Progenitor cell of endocrine pancreas (in vitro differentiated cells): ENCODE results near the gene SEC22A. TPM values are rescaled to one million over a fixed set of nuclear protein-coding genes. Genes with fewer than 3 reads are reported as not detected.

Experiments used
- DNase-seq: peaks from one replicate; pipeline ENCODE4 v3.0.0; 2021; ENCODE audit warnings: low spot score; ENCODE audit not compliant: unreplicated experiment
- H3K27ac Mint-ChIP-seq: 2 replicates; pipeline ENCODE4 v1.8.0; 2021; ENCODE audit warnings: mild to moderate bottlenecking, moderate library complexity, mixed read lengths
- H3K27me3 Mint-ChIP-seq: 2 replicates; pipeline ENCODE4 v1.8.0; 2021; ENCODE audit warnings: mixed read lengths
- H3K36me3 Mint-ChIP-seq: 2 replicates; pipeline ENCODE4 v1.8.0; 2022; ENCODE audit warnings: mixed read lengths; ENCODE audit not compliant: insufficient read depth
- H3K4me1 Mint-ChIP-seq: 2 replicates; pipeline ENCODE4 v1.8.0; 2021; ENCODE audit warnings: low read depth, mixed read lengths
- H3K4me3 Mint-ChIP-seq: 2 replicates; pipeline ENCODE4 v1.8.0; 2021; ENCODE audit warnings: low read depth, mild to moderate bottlenecking, moderate library complexity, mixed read lengths
- H3K9me3 Mint-ChIP-seq: 2 replicates; pipeline ENCODE4 v1.8.0; 2021; ENCODE audit warnings: low read depth, mixed read lengths
- CTCF ChIP-seq: fragments of 200-600 bp; sonication (generic); IDR thresholded peaks from one replicate; pipeline ENCODE4 v1.5.0; 2021; ENCODE audit warnings: antibody characterized with exemption, mild to moderate bottlenecking; ENCODE audit not compliant: unreplicated experiment
- total RNA-seq: library from RNA; stranded (reverse); gene quantifications from 2 replicates; pipeline ENCODE4 v1.2.1, GENCODE V29; 2021

SEC22A gene
- total RNA-seq, 1 donor from 2014 or later: 14.0 TPM

- H3K36me3 Mint-ChIP-seq: peaks cover 17% of the 10 kb centered on the region
- H3K4me1 Mint-ChIP-seq: no peaks in the 10 kb centered on the region
- no peaks in the 10 kb centered on the region for H3K27me3 Mint-ChIP-seq
- H3K9me3 Mint-ChIP-seq: no peaks in the 10 kb centered on the region
- peak overlapping the region; percentile 10 for H3K27ac Mint-ChIP-seq
- no peak for TF ChIP-seq CTCF
- H3K4me3 Mint-ChIP-seq: no peak overlapping the region
- no peak for DNase-seq
These were observed 97.2 kb downstream of the SEC22A start for GRCh38 chr3:123298903-123299302.

- H3K9me3 Mint-ChIP-seq: no peaks in the 10 kb centered on the region
- no peak overlapping the region for H3K4me3 Mint-ChIP-seq
- peaks cover 14% of the 10 kb centered on the region for H3K36me3 Mint-ChIP-seq
- H3K4me1 Mint-ChIP-seq: no peaks in the 10 kb centered on the region
- DNase-seq: no peak
- TF ChIP-seq CTCF: no peak
- no peak overlapping the region for H3K27ac Mint-ChIP-seq
- no peaks in the 10 kb centered on the region for H3K27me3 Mint-ChIP-seq
These were observed 97.8 kb downstream of the SEC22A start for GRCh38 chr3:123299581-123299980.

- Mint-ChIP-seq H3K27me3 (no peaks in the 10 kb centered on the region), H3K27ac (no peak overlapping the region), H3K4me3 (no peak overlapping the region), H3K36me3 (peaks cover 14% of the 10 kb centered on the region), H3K4me1 (no peaks in the 10 kb centered on the region), H3K9me3 (no peaks in the 10 kb centered on the region)
- DNase-seq: no peak
- no peak for TF ChIP-seq CTCF
These were observed 98.3 kb downstream of the SEC22A start for GRCh38 chr3:123300056-123300455.

- peaks cover 12% of the 10 kb centered on the region for H3K36me3 Mint-ChIP-seq
- TF ChIP-seq CTCF: no peak
These were observed 98.8 kb downstream of the SEC22A start for GRCh38 chr3:123300583-123300982.

GRCh38 chr3:123301331-123302184, 99.8 kb downstream of the SEC22A start:
- no peak for TF ChIP-seq CTCF
- H3K27ac Mint-ChIP-seq: no peak overlapping the region
- H3K36me3 Mint-ChIP-seq: peaks cover 10% of the 10 kb centered on the region
- no peaks in the 10 kb centered on the region for H3K9me3 Mint-ChIP-seq
- H3K4me3 Mint-ChIP-seq: no peak overlapping the region
- DNase-seq: no peak
- H3K27me3 Mint-ChIP-seq: no peaks in the 10 kb centered on the region
- H3K4me1 Mint-ChIP-seq: no peaks in the 10 kb centered on the region

More at GRCh38 chr3:123300583-123300982, 98.8 kb downstream of the SEC22A start:
- H3K27me3 Mint-ChIP-seq: no peaks in the 10 kb centered on the region
- no peak overlapping the region for H3K4me3 Mint-ChIP-seq
- no peaks in the 10 kb centered on the region for H3K4me1 Mint-ChIP-seq
- no peak overlapping the region for H3K27ac Mint-ChIP-seq
- no peaks in the 10 kb centered on the region for H3K9me3 Mint-ChIP-seq
- no peak for DNase-seq
